Kidney epithelial cell (primary cell): Measurements from ENCODE around the gene NOC4L. TPM values are rescaled to one million over a fixed set of nuclear protein-coding genes. Genes with fewer than 3 reads are reported as not detected.

Experiments
- DNase-seq: peaks from one replicate; pipeline ENCODE4 v3.0.0-alpha.2; 2010; ENCODE audit warnings: low read depth
- H3K27me3 ChIP-seq: 2 replicates; pipeline ENCODE4 v1.6.0; 2011; ENCODE audit warnings: low read length; ENCODE audit not compliant: control insufficient read depth, insufficient read depth
- H3K36me3 ChIP-seq: 2 replicates; pipeline ENCODE4 v1.5.1; 2011; ENCODE audit warnings: low read length; ENCODE audit not compliant: control insufficient read depth, insufficient read depth
- H3K4me3 ChIP-seq: 2 replicates; pipeline ENCODE4 v1.5.1; 2011; ENCODE audit warnings: low read depth, mild to moderate bottlenecking, control low read depth, low read length
- total RNA-seq: library from RNA; depleted of rRNA; stranded (reverse); fragments of >200 nt; gene quantifications from 2 replicates; pipeline ENCODE4 v1.2.3, GENCODE V29; 2015
- TF ChIP-seq, protein P1 (sequence below): IDR thresholded peaks from 2 replicates; pipeline ENCODE4 v1.5.1; 2011; ENCODE audit warnings: mild to moderate bottlenecking, moderate library complexity, low read length, control low read depth, inconsistent platforms; ENCODE audit not compliant: insufficient read depth, poor library complexity, severe bottlenecking

NOC4L gene
- total RNA-seq, 1 donor from 2014 or later = 23.8 TPM

DNA sequence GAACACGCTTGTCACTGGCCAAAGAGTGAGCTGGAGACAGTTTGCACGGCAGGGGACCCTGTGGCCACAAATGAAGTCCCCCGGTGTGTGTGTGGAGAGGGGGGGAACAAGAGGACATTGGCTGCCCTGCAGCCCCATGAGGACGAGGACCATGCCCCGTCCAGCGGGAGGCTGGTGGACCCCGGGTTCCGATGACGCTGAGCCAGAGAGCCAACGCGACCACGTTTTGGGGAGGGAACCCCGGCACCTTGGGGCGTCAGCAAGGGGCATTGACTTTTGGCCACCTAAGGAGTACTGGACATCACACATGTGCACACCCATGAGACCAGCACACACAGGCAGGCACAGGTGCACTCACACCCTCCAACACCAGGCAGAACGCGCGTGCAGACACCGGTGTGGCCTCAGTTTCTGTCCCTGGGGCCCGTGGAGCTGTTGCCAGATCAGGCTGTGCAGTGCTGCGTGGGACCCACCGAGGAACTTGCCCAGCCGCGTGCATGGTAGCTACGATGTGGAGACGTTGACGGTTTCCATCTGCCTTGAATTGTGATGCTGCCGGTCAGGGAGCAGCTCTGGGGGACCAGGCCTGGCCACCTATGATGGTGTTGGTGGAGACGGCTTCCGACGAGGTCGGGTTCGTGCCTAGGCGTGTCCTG lies 26.5 kb downstream of the NOC4L start:
- TF ChIP-seq, protein P1, sequence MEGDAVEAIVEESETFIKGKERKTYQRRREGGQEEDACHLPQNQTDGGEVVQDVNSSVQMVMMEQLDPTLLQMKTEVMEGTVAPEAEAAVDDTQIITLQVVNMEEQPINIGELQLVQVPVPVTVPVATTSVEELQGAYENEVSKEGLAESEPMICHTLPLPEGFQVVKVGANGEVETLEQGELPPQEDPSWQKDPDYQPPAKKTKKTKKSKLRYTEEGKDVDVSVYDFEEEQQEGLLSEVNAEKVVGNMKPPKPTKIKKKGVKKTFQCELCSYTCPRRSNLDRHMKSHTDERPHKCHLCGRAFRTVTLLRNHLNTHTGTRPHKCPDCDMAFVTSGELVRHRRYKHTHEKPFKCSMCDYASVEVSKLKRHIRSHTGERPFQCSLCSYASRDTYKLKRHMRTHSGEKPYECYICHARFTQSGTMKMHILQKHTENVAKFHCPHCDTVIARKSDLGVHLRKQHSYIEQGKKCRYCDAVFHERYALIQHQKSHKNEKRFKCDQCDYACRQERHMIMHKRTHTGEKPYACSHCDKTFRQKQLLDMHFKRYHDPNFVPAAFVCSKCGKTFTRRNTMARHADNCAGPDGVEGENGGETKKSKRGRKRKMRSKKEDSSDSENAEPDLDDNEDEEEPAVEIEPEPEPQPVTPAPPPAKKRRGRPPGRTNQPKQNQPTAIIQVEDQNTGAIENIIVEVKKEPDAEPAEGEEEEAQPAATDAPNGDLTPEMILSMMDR = no peak
- Histone ChIP-seq H3K4me3 (no peak overlapping the region), H3K27me3 (peaks cover 46% of the 10 kb centered on the region), H3K36me3 (no peaks in the 10 kb centered on the region)
- no peak for DNase-seq

GRCh38 chr12:132171293-132171967 lies 27.2 kb downstream of the NOC4L start:
- Histone ChIP-seq H3K36me3 (no peaks in the 10 kb centered on the region), H3K27me3 (peaks cover 53% of the 10 kb centered on the region), H3K4me3 (no peak overlapping the region)
- no peak for DNase-seq
- TF ChIP-seq, protein P1 = no peak

DNA sequence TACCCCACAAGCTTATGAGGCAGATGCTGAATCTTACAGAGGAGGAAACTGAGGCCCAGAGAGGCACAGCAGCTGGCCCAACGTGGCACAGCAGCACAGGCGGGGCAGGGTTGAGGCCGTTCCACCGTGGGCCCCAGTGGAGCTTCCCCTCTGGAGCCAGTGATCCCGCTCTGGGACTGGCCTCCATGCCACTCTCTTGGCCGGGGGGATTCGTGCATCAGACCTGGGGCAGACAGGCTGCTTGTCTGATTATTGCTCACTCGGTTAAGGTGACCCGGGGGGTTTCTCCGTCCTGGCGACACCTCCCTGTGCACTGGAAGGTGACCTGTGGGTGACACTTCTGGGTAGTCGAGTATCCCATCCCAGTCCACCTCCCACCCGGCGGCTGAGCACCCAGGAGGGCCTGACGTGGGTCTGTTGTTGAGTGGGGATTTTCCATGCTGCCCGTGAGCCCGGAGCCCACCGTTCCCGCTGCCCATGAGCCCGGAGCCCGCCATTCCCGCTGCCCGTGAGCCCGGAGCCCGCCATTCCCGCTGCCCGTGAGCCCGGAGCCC lies 27.8 kb downstream of the NOC4L start:
- no peaks in the 10 kb centered on the region for H3K36me3 ChIP-seq
- H3K27me3 ChIP-seq = peaks cover 59% of the 10 kb centered on the region
- H3K4me3 ChIP-seq = no peak overlapping the region
- no peak for DNase-seq
- TF ChIP-seq, protein P1 = no peak

- Histone ChIP-seq H3K4me3 (no peak overlapping the region), H3K27me3 (peaks cover 60% of the 10 kb centered on the region), H3K36me3 (no peaks in the 10 kb centered on the region)
- no peak for DNase-seq
- TF ChIP-seq, protein P1 = no peak
Observed at GRCh38 chr12:132172619-132173018, 28.4 kb downstream of the NOC4L start.

- TF ChIP-seq, protein P1 = no peak
- no peak for DNase-seq
- no peaks in the 10 kb centered on the region for H3K36me3 ChIP-seq
- H3K4me3 ChIP-seq = no peak overlapping the region
- peaks cover 58% of the 10 kb centered on the region for H3K27me3 ChIP-seq
Observed at GRCh38 chr12:132173135-132174014, 29.1 kb downstream of the NOC4L start.
